Measurements from ENCODE around the gene GRK3. TPM values are rescaled to one million over a fixed set of nuclear protein-coding genes. Genes with fewer than 3 reads are reported as not detected.
"Not testable (repeated sequence)": the region's sequence is repeated elsewhere in the genome, so short reads cannot be mapped to it uniquely, and the experiment has no call there.

Gene GRK3
- total RNA-seq, 4 donors from 2014 or later: 2.0 to 12.4 (median 3.6) TPM

DNA sequence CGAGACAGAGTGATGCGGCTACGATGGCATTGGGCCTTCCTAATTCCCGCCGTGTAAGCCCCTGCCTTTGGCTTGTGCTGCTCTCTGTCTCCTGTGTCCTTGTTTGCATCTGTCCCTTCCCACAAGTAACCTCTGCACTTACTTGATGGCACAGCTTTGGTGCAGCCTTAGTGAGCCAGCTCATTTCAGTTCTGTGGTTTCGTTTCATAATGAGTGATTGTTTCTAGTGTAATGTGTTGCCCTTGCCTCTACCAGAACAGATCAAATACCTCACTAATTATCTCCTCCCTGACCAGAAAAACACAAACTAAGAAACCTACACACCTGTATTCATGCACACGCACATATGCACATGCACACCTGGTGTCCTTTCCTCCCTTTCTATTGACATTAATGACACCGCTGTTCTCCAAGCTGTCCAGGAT, 58.8 kb downstream of the GRK3 start:
- Histone ChIP-seq H3K4me3 (no peak overlapping the region), H3K4me1 (peaks cover 0 to 5% (median 0%) of the 10 kb centered on the region in 4 donors), H3K36me3 (no peaks in the 10 kb centered on the region), H3K9me3 (no peaks in the 10 kb centered on the region), H3K27me3 (no peaks in the 10 kb centered on the region), H3K27ac (no peak overlapping the region)
- DNase-seq: no peak
- TF ChIP-seq, protein P1, sequence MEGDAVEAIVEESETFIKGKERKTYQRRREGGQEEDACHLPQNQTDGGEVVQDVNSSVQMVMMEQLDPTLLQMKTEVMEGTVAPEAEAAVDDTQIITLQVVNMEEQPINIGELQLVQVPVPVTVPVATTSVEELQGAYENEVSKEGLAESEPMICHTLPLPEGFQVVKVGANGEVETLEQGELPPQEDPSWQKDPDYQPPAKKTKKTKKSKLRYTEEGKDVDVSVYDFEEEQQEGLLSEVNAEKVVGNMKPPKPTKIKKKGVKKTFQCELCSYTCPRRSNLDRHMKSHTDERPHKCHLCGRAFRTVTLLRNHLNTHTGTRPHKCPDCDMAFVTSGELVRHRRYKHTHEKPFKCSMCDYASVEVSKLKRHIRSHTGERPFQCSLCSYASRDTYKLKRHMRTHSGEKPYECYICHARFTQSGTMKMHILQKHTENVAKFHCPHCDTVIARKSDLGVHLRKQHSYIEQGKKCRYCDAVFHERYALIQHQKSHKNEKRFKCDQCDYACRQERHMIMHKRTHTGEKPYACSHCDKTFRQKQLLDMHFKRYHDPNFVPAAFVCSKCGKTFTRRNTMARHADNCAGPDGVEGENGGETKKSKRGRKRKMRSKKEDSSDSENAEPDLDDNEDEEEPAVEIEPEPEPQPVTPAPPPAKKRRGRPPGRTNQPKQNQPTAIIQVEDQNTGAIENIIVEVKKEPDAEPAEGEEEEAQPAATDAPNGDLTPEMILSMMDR (IDR thresholded peaks at IDR 0.05): no peak
- no peak for TF ChIP-seq POLR2A (IDR thresholded peaks at IDR 0.05)

DNA sequence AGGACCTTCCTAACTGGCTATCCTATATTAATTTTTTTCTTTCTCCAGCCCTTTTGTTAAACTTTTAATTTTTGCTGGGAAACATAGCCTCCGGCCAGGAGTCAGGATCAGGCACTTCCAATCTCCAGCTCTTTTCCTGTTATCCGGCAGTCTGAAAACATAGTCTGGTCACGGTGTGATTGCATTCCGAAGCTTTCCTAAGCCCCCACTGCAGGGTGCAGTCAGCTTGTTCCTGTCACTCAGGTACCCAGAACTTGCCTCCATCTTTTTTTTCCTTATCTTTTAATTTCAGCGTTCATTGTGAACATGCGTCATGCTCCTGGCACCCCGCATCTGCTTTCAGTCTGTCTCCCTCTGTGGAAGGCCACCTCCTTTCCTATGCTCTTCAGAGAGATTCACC, 59.4 kb downstream of the GRK3 start:
- Histone ChIP-seq H3K9me3 (no peaks in the 10 kb centered on the region), H3K27ac (no peak overlapping the region)

DNA sequence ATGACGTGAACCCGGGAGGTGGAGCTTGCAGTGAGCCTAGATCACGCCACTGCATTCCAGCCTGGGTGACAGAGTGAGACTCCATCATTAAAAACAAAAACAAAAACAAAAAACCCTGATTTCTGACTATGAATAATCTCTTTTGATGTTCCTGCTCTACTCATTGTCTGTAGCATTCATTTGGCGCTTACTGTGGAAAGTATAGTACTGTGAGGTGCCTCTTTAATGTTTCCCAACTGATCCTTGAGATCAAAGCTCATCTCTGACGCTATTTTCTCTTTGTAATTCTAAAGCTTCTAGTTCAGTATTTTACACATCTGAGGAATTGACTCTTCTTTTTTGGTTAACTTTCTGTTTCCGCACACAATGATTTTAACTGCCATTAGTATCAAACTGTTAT, 60.0 kb downstream of the GRK3 start:
- Histone ChIP-seq H3K4me1 (peaks cover 0 to 5% (median 0%) of the 10 kb centered on the region in 4 donors), H3K9me3 (no peaks in the 10 kb centered on the region), H3K36me3 (no peaks in the 10 kb centered on the region), H3K27ac (no peak overlapping the region), H3K4me3 (no peak overlapping the region), H3K27me3 (no peaks in the 10 kb centered on the region)
- DNase-seq: no peak
- no peak for TF ChIP-seq POLR2A (IDR thresholded peaks at IDR 0.05)
- TF ChIP-seq, protein P1 (IDR thresholded peaks at IDR 0.05): no peak

More for the DNA sequence above, 59.4 kb downstream of the GRK3 start:
- Histone ChIP-seq H3K27me3 (no peaks in the 10 kb centered on the region), H3K4me1 (peaks cover 0 to 5% (median 0%) of the 10 kb centered on the region in 4 donors), H3K4me3 (no peak overlapping the region), H3K36me3 (no peaks in the 10 kb centered on the region)
- no peak for DNase-seq
- TF ChIP-seq POLR2A (IDR thresholded peaks at IDR 0.05): no peak
- TF ChIP-seq, protein P1 (IDR thresholded peaks at IDR 0.05): no peak

DNA sequence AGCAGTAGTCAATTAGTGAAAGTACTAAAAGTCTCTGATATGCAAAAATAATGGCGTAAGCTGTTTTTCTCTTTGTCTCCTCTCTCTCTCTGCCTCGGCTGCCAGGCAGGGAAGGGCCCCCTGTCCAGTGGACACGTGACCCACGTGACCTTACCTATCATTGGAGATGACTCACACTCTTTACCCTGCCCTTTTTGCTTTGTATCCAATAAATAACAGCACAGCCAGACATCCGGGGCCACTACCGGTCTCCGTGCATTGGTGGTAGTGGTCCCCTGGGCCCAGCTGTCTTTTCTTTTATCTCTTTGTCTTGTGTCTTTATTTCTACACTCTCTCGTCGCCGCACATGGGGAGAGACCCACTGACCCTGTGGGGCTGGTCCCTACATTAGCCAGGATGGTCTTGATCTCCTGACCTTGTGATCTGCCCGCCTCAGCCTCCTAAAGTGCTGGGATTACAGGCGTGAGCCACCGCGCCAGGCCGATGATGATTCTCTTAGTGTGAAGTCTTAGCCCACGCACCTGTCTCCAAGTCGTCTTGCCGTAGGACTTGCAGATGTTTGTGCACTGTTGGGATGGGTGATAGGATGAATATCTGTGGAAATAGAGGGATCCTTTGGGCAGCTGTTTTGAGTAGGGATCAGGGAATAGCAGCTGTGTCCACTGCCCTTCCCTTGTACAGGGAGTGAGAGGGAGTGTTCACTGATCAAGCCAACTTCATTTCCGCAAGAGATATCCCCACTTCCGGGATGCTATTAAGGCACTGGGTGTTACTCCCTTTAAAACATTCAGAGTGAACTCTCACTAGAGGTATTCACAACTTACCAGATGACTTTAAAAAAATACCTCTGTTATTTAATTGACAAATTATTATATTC, 61.5 kb downstream of the GRK3 start:
- DNase-seq, H3K36me3 ChIP-seq, H3K27me3 ChIP-seq, H3K9me3 ChIP-seq, H3K4me3 ChIP-seq, H3K4me1 ChIP-seq: not testable (repeated sequence)
- peak overlapping the region in 1 of 4 donors; percentile 13 for H3K27ac ChIP-seq

DNA sequence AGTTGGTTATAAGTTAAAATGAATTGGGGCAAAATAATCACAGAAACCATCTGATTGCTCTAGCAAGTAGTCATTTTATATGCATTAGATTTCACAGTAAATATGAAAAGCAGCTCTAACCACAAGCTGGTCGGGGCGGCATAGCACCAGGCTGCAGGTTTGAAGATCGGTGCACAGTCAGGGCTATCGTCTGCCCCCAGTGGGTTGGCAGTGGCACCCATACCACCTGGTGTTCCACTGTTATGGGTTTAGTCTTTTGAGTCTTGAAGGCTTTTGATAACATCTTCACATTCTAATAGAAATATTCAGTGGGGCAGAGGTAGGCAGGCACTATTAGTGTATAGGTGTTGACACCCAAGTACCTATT, 62.1 kb downstream of the GRK3 start:
- DNase-seq: no peak

More for the DNA sequence above, 62.1 kb downstream of the GRK3 start:
- no peaks in the 10 kb centered on the region for H3K9me3 ChIP-seq
- TF ChIP-seq, protein P1 (IDR thresholded peaks at IDR 0.05): no peak
- no peaks in the 10 kb centered on the region for H3K27me3 ChIP-seq
- H3K36me3 ChIP-seq: no peaks in the 10 kb centered on the region
- H3K27ac ChIP-seq: peak overlapping the region in 1 of 4 donors; percentile 13
- peaks cover 0 to 5% (median 0%) of the 10 kb centered on the region in 4 donors for H3K4me1 ChIP-seq
- no peak overlapping the region for H3K4me3 ChIP-seq

All from Peyer's patch (tissue), 4 donors.